H1 (cell line): ENCODE data around the gene ALDH7A1. TPM values are rescaled to one million over a fixed set of nuclear protein-coding genes. Genes with fewer than 3 reads are reported as not detected.

Source experiments
- CBX8 ChIP-seq: fragments of 300-800, 300-1000 bp; sonication (generic); IDR thresholded peaks from 2 replicates; pipeline ENCODE4 v1.7.1; 2016; ENCODE audit warnings: low read depth, low read length, borderline replicate concordance
- CHD7 ChIP-seq: fragments of 300-600 bp; sonication (generic); IDR thresholded peaks from 2 replicates; pipeline ENCODE4 v1.7.1; 2012; ENCODE audit warnings: low read length, moderate library complexity, mild to moderate bottlenecking, inconsistent platforms; ENCODE audit not compliant: insufficient replicate concordance
- KDM5A ChIP-seq: fragments of 200-600 bp; IDR thresholded peaks from 2 replicates; pipeline ENCODE4 v1.7.1; 2012; ENCODE audit warnings: mild to moderate bottlenecking, low read length, inconsistent platforms, mixed read lengths
- TAF1 ChIP-seq: IDR thresholded peaks from 2 replicates; pipeline ENCODE4 v1.6.1; 2011; ENCODE audit warnings: mild to moderate bottlenecking, low read depth, low read length
- polyA plus RNA-seq, 7 experiments: library from polyadenylated mRNA; depleted of rRNA in 3 of 7; stranded (reverse) in 5 of 7; unstranded in 2 of 7; fragments of >200 nt in 5 of 7; fragments of 200-250 nt in 2 of 7; gene quantifications; 1 replicate in 5 of 7; 2 replicates in 1 of 7; 4 replicates in 1 of 7; pipeline versions ENCODE4 v1.2.1 to v1.2.3, GENCODE V29; 2011 to 2013; ENCODE audit warnings: missing spikeins in 2 of 7, mixed read lengths in 2 of 7
- total RNA-seq: library from RNA; stranded (reverse); fragmentation: NEBNext Ultra II Directional; extraction: Animal tissue kit (Norgen Biotek cat#: 25700); gene quantifications from 2 replicates; pipeline ENCODE4 v1.2.1, GENCODE V29; 2021

ALDH7A1 gene
- total and polyA plus RNA-seq, 2 of the 8 experiments (the other 6 are each of a cell fraction or from before 2014, with no cell fraction given), result 99.6 to 225 TPM

GRCh38 chr5:126514558-126515141, 80.4 kb downstream of the ALDH7A1 start (continued):
- no peak for TF ChIP-seq CHD7
- TF ChIP-seq KDM5A, result no peak
- no peak for TF ChIP-seq CBX8
- no peak for TF ChIP-seq TAF1
